A549 (cell line): ENCODE results near the gene SELENOP. TPM values are rescaled to one million over a fixed set of nuclear protein-coding genes. Genes with fewer than 3 reads are reported as not detected.

ENCODE experiments used
- ATAC-seq, 2 experiments: fragments of 200-7000 bp in 1 of 2; fragments of >200 bp in 1 of 2; cut with Nextera tagmentation in 1 of 2; cut with Tn5 transposase in 1 of 2; 3 replicates each; pipeline versions ENCODE4 v1.8.0 to v1.9.1; 2018 to 2020; ENCODE audit warnings: mild to moderate bottlenecking in 1 of 2, moderate library complexity in 1 of 2
- CTCF ChIA-PET: fragments of 300-600 bp; sonication (Branson Sonifier 250); formaldehyde crosslinking; extraction: SDS; loops from one replicate; lab custom pipeline; 2021; ENCODE audit warnings: antibody characterized with exemption, inconsistent platforms; lab: Yijun Ruan, JAX
- POLR2A ChIA-PET: fragments of 350-600 bp; formaldehyde crosslinking; extraction: SDS; loops from one replicate; lab custom pipeline; 2021; ENCODE audit warnings: antibody characterized with exemption, inconsistent platforms; lab: Yijun Ruan, JAX
- DNase-seq, 2 experiments: peaks; one replicate each; pipeline versions ENCODE4 v3.0.0 to v3.0.0-alpha.2; 2011 to 2016; ENCODE audit warnings: low read depth in 1 of 2, low spot score in 1 of 2
- FAIRE-seq: peaks from 2 replicates; lab custom pipeline; 2011; peaks lifted over from hg19 to GRCh38; lab: Jason Lieb, UNC
- H3K27ac ChIP-seq, 2 experiments: fragments of >200 bp; sonication (Bioruptor Twin); formaldehyde crosslinking; 3 replicates each; pipeline ENCODE4 v1.5.1; 2016 to 2017
- H3K4me1 ChIP-seq: fragments of >200 bp; sonication (Bioruptor Twin); formaldehyde crosslinking; 3 replicates; pipeline ENCODE4 v1.6.1; 2016
- H3K4me2 ChIP-seq: fragments of >200 bp; sonication (Bioruptor Twin); formaldehyde crosslinking; 3 replicates; pipeline ENCODE4 v1.6.1; 2016
- H3K4me3 ChIP-seq: fragments of >200 bp; sonication (Bioruptor Twin); formaldehyde crosslinking; 3 replicates; pipeline ENCODE4 v1.5.1; 2016
- H3K9me3 ChIP-seq: fragments of >200 bp; sonication (Bioruptor Twin); formaldehyde crosslinking; 3 replicates; pipeline ENCODE4 v1.6.1; 2016
- BCL3 ChIP-seq: fragments of >200 bp; sonication (Bioruptor Twin); formaldehyde crosslinking; IDR thresholded peaks from 3 replicates; pipeline ENCODE4 v1.6.1; 2016
- CTCF ChIP-seq: fragments of >200 bp; sonication (Bioruptor Twin); formaldehyde crosslinking; IDR thresholded peaks from 3 replicates; pipeline ENCODE4 v1.5.1; 2016
- ESRRA ChIP-seq: fragments of 150-350 bp; IDR thresholded peaks from 2 replicates; pipeline ENCODE4 v1.6.1; 2014; ENCODE audit warnings: mild to moderate bottlenecking, low read length, borderline replicate concordance
- FOXS1 ChIP-seq: fragments of 250-450 bp; sonication (Bioruptor Pico); IDR thresholded peaks from 2 replicates; pipeline ENCODE4 v1.5.0; 2020; ENCODE audit warnings: mild to moderate bottlenecking, moderate library complexity
- GATA3 ChIP-seq: IDR thresholded peaks from 2 replicates; pipeline ENCODE4 v1.6.1; 2012; ENCODE audit warnings: borderline replicate concordance
- HDAC2 ChIP-seq: fragments of 200-600 bp; sonication (generic); IDR thresholded peaks from 2 replicates; pipeline ENCODE4 v1.6.1; 2016
- HOXA7 ChIP-seq: fragments of 250-450 bp; sonication (Bioruptor Pico); IDR thresholded peaks from 2 replicates; pipeline ENCODE4 v1.5.0; 2020; ENCODE audit warnings: mild to moderate bottlenecking, moderate library complexity
- HOXB5 ChIP-seq: fragments of 250-450 bp; sonication (Bioruptor Pico); IDR thresholded peaks from 2 replicates; pipeline ENCODE4 v1.5.0; 2020; ENCODE audit warnings: mild to moderate bottlenecking, moderate library complexity
- JUN ChIP-seq, 2 experiments: fragments of >200 bp; sonication (Bioruptor Twin); formaldehyde crosslinking; IDR thresholded peaks; 2 replicates in 1 of 2; 3 replicates in 1 of 2; pipeline ENCODE4 v1.6.1; 2016 to 2017
- MAZ ChIP-seq: fragments of 150-350 bp; IDR thresholded peaks from 2 replicates; pipeline ENCODE4 v1.6.1; 2014; ENCODE audit warnings: antibody characterized with exemption, low read depth, low read length, borderline replicate concordance
- POLR2A ChIP-seq: IDR thresholded peaks from 2 replicates; pipeline ENCODE4 v1.6.1; 2012; ENCODE audit warnings: mild to moderate bottlenecking, low read length
- REST ChIP-seq: fragments of 200-600 bp; sonication (generic); IDR thresholded peaks from 2 replicates; pipeline ENCODE4 v1.6.1; 2016; ENCODE audit warnings: antibody characterized with exemption, mild to moderate bottlenecking, moderate library complexity
- RFX5 ChIP-seq: fragments of 450-650 bp; IDR thresholded peaks from 2 replicates; pipeline ENCODE4 v1.7.1; 2014; ENCODE audit warnings: antibody characterized with exemption, mild to moderate bottlenecking, moderate library complexity
- TP53 ChIP-seq: fragments of 250-450 bp; sonication (Bioruptor Pico); IDR thresholded peaks from 2 replicates; pipeline ENCODE4 v1.5.0; 2021; ENCODE audit warnings: mild to moderate bottlenecking, moderate library complexity
- ZNF302 ChIP-seq: fragments of 250-450 bp; sonication (Bioruptor Pico); IDR thresholded peaks from 2 replicates; pipeline ENCODE4 v1.9.0; 2021; ENCODE audit warnings: inconsistent platforms, mild to moderate bottlenecking, moderate library complexity
- WGBS: methylation state at CpG from one replicate; pipeline ENCODE4 v1.1.6; 2017; ENCODE audit errors: missing lambda C conversion rate; 5-methylcytosine and 5-hydroxymethylcytosine counted together
- polyA plus RNA-seq, 4 experiments: library from polyadenylated mRNA; depleted of rRNA in 3 of 4; stranded (reverse); fragments of >200 nt; fragmentation: RNase III in 1 of 4; extraction: RNeasy Plus Mini Kit Qiagen cat#74134 plus additional on column Dnase treatment in 1 of 4; gene quantifications; 2 replicates in 3 of 4; 3 replicates in 1 of 4; pipeline ENCODE4 v1.2.3, GENCODE V29; 2011 to 2017

The SELENOP gene
- polyA plus RNA-seq, 2 of the 4 experiments (the other 2 are of a cell fraction), result 0.17 to 0.96 TPM

- FAIRE-seq (no peak), ATAC-seq (no peak)
- CTCF ChIA-PET, result no interaction called here
These were observed 51.3 kb downstream of the SELENOP start for GRCh38 chr5:42760426-42760825.

GRCh38 chr5:42759456-42759855 lies 52.2 kb downstream of the SELENOP start:
- Histone ChIP-seq H3K9me3 (no peaks in the 10 kb centered on the region), H3K4me2 (no peak overlapping the region), H3K27ac (no peak overlapping the region), H3K4me3 (no peak overlapping the region), H3K4me1 (no peaks in the 10 kb centered on the region)
- 11% methylated on average over 2 of the region's 2 CpGs for WGBS
- CTCF ChIA-PET, result no interaction called here
- TF ChIP-seq TP53 (no peak), MAZ (no peak), RFX5 (no peak), GATA3 (no peak), ZNF302 (CRISPR knock-in tag) (no peak), BCL3 (no peak), JUN (IDR thresholded peaks at IDR 0.05) (no peak), HOXA7 (CRISPR knock-in tag) (no peak)
- FAIRE-seq (no peak), DNase-seq (no peak), ATAC-seq (no peak)
- POLR2A ChIA-PET, result no interaction called here

More at GRCh38 chr5:42760426-42760825, 51.3 kb downstream of the SELENOP start:
- Histone ChIP-seq H3K9me3 (no peaks in the 10 kb centered on the region), H3K4me1 (no peaks in the 10 kb centered on the region), H3K4me3 (no peak overlapping the region), H3K4me2 (no peak overlapping the region), H3K27ac (no peak overlapping the region)
- WGBS, result 62% methylated on average over 4 of the region's 4 CpGs
- POLR2A ChIA-PET, result no interaction called here
- TF ChIP-seq CTCF (no peak), HDAC2 (no peak)
- DNase-seq, result no peak

- H3K9me3 ChIP-seq, result no peaks in the 10 kb centered on the region
- WGBS, result 59% methylated on average over 35 of the region's 35 CpGs
- ATAC-seq, result no peak
- no peak for TF ChIP-seq ESRRA
- no peak for TF ChIP-seq FOXS1 (CRISPR knock-in tag)
- TF ChIP-seq REST, result no peak
- TF ChIP-seq POLR2A, result no peak
- TF ChIP-seq HOXB5 (CRISPR knock-in tag), result no peak
- no peak for TF ChIP-seq CTCF
- TF ChIP-seq, all 56 proteins: peak for 0
- Histone ChIP-seq H3K4me1 (no peaks in the 10 kb centered on the region), H3K27ac (no peak within 1 kb of the TSS), H3K4me3 (no peak within 1 kb of the TSS), H3K4me2 (no peak within 1 kb of the TSS)
- FAIRE-seq, result no peak
- ChIA-PET CTCF (interaction anchor here (1.2 to 1.5 kb wide), 2 partner anchors 11 to 18 kb away, joined by 3 to 4 read pairs; no protein-coding TSS in a partner anchor), POLR2A (no interaction called here)
- DNase-seq, result no peak
These were observed 54.8 kb downstream of the SELENOP start, which contains the start of gene CCDC152 for GRCh38 chr5:42756606-42757601. Gene CCDC152 (plus strand): TSS chr5:42756818. CDS start chr5:42759122, 2,304 bp downstream.
